HepG2 (cell line): ENCODE measurements around the gene ADAM15. TPM values are rescaled to one million over a fixed set of nuclear protein-coding genes. Genes with fewer than 3 reads are reported as not detected.

ENCODE experiments used
- ATAC-seq: fragments of 200-7000 bp; cut with Tn5 transposase; 3 replicates; pipeline ENCODE4 v1.9.1; 2020; ENCODE audit warnings: mild to moderate bottlenecking, moderate library complexity
- BruUV-seq: library from RNA; stranded (reverse); fragments of 400-500 nt; replicated peaks from 2 replicates; lab custom pipeline; 2021; lab: Mats Ljungman, UMichigan
- CTCF ChIA-PET: fragments of 300-600 bp; formaldehyde crosslinking; extraction: SDS; loops from one replicate; lab custom pipeline; 2021; ENCODE audit warnings: low total read pairs, inconsistent platforms, low intra/inter-chr PET ratio; lab: Yijun Ruan, JAX
- POLR2A ChIA-PET: fragments of 350-600 bp; sonication (Branson Sonifier 250); formaldehyde crosslinking; loops from one replicate; lab custom pipeline; 2020; ENCODE audit warnings: antibody characterized with exemption, inconsistent platforms; lab: Yijun Ruan, JAX
- DNase-seq: peaks from one replicate; pipeline ENCODE4 v3.0.0-alpha.2; 2015; ENCODE audit warnings: low spot score
- FAIRE-seq: peaks from 3 replicates; lab custom pipeline; 2011; peaks lifted over from hg19 to GRCh38; lab: Jason Lieb, UNC
- H2AFZ ChIP-seq: one replicate; pipeline ENCODE4 v1.6.1; 2011; ENCODE audit warnings: low read length, inconsistent platforms
- H3K27ac ChIP-seq: fragments of 300-600 bp; 3 replicates; pipeline ENCODE4 v1.8.0; 2011; ENCODE audit warnings: mixed run types, mild to moderate bottlenecking, mixed read lengths, low read length, inconsistent platforms; ENCODE audit not compliant: insufficient read depth; ENCODE audit errors: extremely low read length
- H3K27me3 ChIP-seq, 2 experiments: fragments of 200-600 bp in 1 of 2; 2 replicates in 1 of 2; 3 replicates in 1 of 2; pipeline versions ENCODE4 v1.6.0 to v1.8.0; 2011; ENCODE audit warnings: low read length in 2 of 2, mild to moderate bottlenecking in 2 of 2, moderate library complexity in 2 of 2, inconsistent platforms in 1 of 2; ENCODE audit not compliant: insufficient read depth in 2 of 2, control insufficient read depth in 1 of 2
- H3K36me3 ChIP-seq, 2 experiments: fragments of 200-600 bp in 1 of 2; replicated peaks in 1 of 2; 2 replicates in 1 of 2; 3 replicates in 1 of 2; pipeline versions ENCODE4 v1.5.1 to v1.8.0; 2011; ENCODE audit warnings: low read length in 2 of 2, inconsistent platforms in 1 of 2; ENCODE audit not compliant: insufficient read depth in 2 of 2, control insufficient read depth in 1 of 2
- H3K4me1 ChIP-seq: 2 replicates; pipeline ENCODE4 v1.5.1; 2012; ENCODE audit warnings: low read length, inconsistent platforms; ENCODE audit not compliant: insufficient read depth
- H3K4me2 ChIP-seq: 2 replicates; pipeline ENCODE4 v1.6.0; 2011; ENCODE audit warnings: low read depth, low read length, inconsistent platforms
- H3K4me3 ChIP-seq, 3 experiments: fragments of 200-600 bp in 1 of 3; sonication (generic), shearing (Covaris generic) in 1 of 3; replicated peaks in 1 of 3; 2 replicates each; pipeline ENCODE4 v1.5.1; 2011 to 2016; ENCODE audit warnings: low read length in 3 of 3, inconsistent platforms in 2 of 3, low read depth in 2 of 3, mild to moderate bottlenecking in 2 of 3, control low read depth in 1 of 3, mixed read lengths in 1 of 3; ENCODE audit not compliant: insufficient read depth in 1 of 3
- H3K79me2 ChIP-seq: one replicate; pipeline ENCODE4 v1.6.1; 2011; ENCODE audit warnings: low read length, inconsistent platforms; ENCODE audit not compliant: insufficient read depth
- H3K9ac ChIP-seq: 2 replicates; pipeline ENCODE4 v1.6.0; 2011; ENCODE audit warnings: mild to moderate bottlenecking, low read depth, low read length, inconsistent platforms; ENCODE audit not compliant: insufficient read depth
- H3K9me3 ChIP-seq: 2 replicates; pipeline ENCODE4 v1.5.1; 2012; ENCODE audit warnings: mild to moderate bottlenecking, low read length
- H4K20me1 ChIP-seq: 2 replicates; pipeline ENCODE4 v1.6.0; 2011; ENCODE audit warnings: inconsistent platforms, mild to moderate bottlenecking, low read length, moderate library complexity; ENCODE audit not compliant: insufficient read depth
- ADNP ChIP-seq: sonication (generic); formaldehyde crosslinking; IDR thresholded peaks from 2 replicates; pipeline ENCODE4 v1.4.0; 2020; ENCODE audit warnings: missing genetic modification reagents
- E2F5 ChIP-seq: sonication (generic); formaldehyde crosslinking; conservative IDR thresholded peaks from 2 replicates; pipeline ENCODE4 v1.4.0; 2020; ENCODE audit warnings: missing genetic modification reagents
- GATAD2A ChIP-seq: IDR thresholded peaks from 2 replicates; pipeline ENCODE4 v1.6.1; 2016
- HCFC1 ChIP-seq: fragments of 150-350 bp; IDR thresholded peaks from 2 replicates; pipeline ENCODE4 v1.6.1; 2014; ENCODE audit warnings: low read depth, low read length
- HMG20B ChIP-seq: conservative IDR thresholded peaks from 2 replicates; pipeline ENCODE4 v1.6.1; 2016; ENCODE audit warnings: missing genetic modification reagents, missing compliant biosample characterization
- HMGA1 ChIP-seq: sonication (generic); formaldehyde crosslinking; conservative IDR thresholded peaks from 2 replicates; pipeline ENCODE4 v1.4.0; 2020; ENCODE audit warnings: missing genetic modification reagents
- HNF1B ChIP-seq: sonication (generic); formaldehyde crosslinking; IDR thresholded peaks from 2 replicates; pipeline ENCODE4 v1.5.1; 2020; ENCODE audit warnings: mild to moderate bottlenecking, moderate library complexity, missing genetic modification reagents
- HNF4A ChIP-seq: sonication (generic); formaldehyde crosslinking; IDR thresholded peaks from 2 replicates; pipeline ENCODE4 v1.4.0; 2020; ENCODE audit warnings: missing genetic modification reagents
- NAIF1 ChIP-seq: sonication (generic); formaldehyde crosslinking; IDR thresholded peaks from 2 replicates; pipeline ENCODE4 v1.5.0; 2020; ENCODE audit warnings: mild to moderate bottlenecking, missing genetic modification reagents, borderline replicate concordance
- POGK ChIP-seq: sonication (generic); formaldehyde crosslinking; conservative IDR thresholded peaks from 2 replicates; pipeline ENCODE4 v1.8.0; 2022; ENCODE audit warnings: mild to moderate bottlenecking, moderate library complexity, missing genetic modification reagents
- SOX13 ChIP-seq, 3 experiments: fragments of 450-650 bp in 1 of 3; sonication (generic) in 1 of 3; formaldehyde crosslinking in 1 of 3; IDR thresholded peaks in 2 of 3; conservative IDR thresholded peaks in 1 of 3; 2 replicates each; pipeline versions ENCODE4 v1.5.0 to v1.6.1; 2016 to 2020; ENCODE audit warnings: antibody characterized with exemption in 1 of 3, mild to moderate bottlenecking in 1 of 3, missing compliant biosample characterization in 1 of 3, missing genetic modification reagents in 1 of 3, moderate library complexity in 1 of 3
- SP5 ChIP-seq: IDR thresholded peaks from 2 replicates; pipeline ENCODE4 v1.6.1; 2016; ENCODE audit warnings: low read depth, borderline replicate concordance
- SSRP1 ChIP-seq: IDR thresholded peaks from 2 replicates; pipeline ENCODE4 v1.6.1; 2016; ENCODE audit warnings: control low read depth
- ZMYM2 ChIP-seq: sonication (generic); formaldehyde crosslinking; IDR thresholded peaks from 2 replicates; pipeline ENCODE4 v1.8.0; 2022; ENCODE audit warnings: mild to moderate bottlenecking, missing genetic modification reagents
- ZNF121 ChIP-seq: sonication (generic); formaldehyde crosslinking; IDR thresholded peaks from 2 replicates; pipeline ENCODE4 v1.5.0; 2020; ENCODE audit warnings: mild to moderate bottlenecking, missing genetic modification reagents
- ZNF124 ChIP-seq: sonication (generic); formaldehyde crosslinking; IDR thresholded peaks from 2 replicates; pipeline ENCODE4 v1.4.0; 2020; ENCODE audit warnings: missing genetic modification reagents
- ZNF704 ChIP-seq: sonication (generic); formaldehyde crosslinking; IDR thresholded peaks from 2 replicates; pipeline ENCODE4 v1.8.1; 2023; ENCODE audit warnings: mild to moderate bottlenecking, inconsistent platforms, moderate library complexity, missing genetic modification reagents, borderline replicate concordance
- ZNF777 ChIP-seq: sonication (generic); formaldehyde crosslinking; IDR thresholded peaks from 2 replicates; pipeline ENCODE4 v1.4.0; 2020; ENCODE audit warnings: missing genetic modification reagents
- ZSCAN29 ChIP-seq: sonication (generic); formaldehyde crosslinking; conservative IDR thresholded peaks from 2 replicates; pipeline ENCODE4 v1.4.0; 2020; ENCODE audit warnings: mild to moderate bottlenecking, missing genetic modification reagents
- WGBS: methylation state at CpG from one replicate; pipeline ENCODE4 v1.1.6; 2017; ENCODE audit warnings: low lambda C conversion rate; 5-methylcytosine and 5-hydroxymethylcytosine counted together
- in situ Hi-C: cut with HindIII; loops from 2 replicates; pipeline ENCODE4 v1.10.0; 2017; ENCODE audit warnings: low pct_unique_long_range_greater_than_20kb; ENCODE audit not compliant: extremely low pct_ligation_motif_present
- intact Hi-C: fragments of 100-400 bp; cut with micrococcal nuclease; formaldehyde crosslinking; loops from one replicate; pipeline ENCODE4 v1.10.0; 2022; ENCODE audit not compliant: unreplicated experiment
- polyA plus RNA-seq, 8 experiments: library from polyadenylated mRNA; depleted of rRNA in 3 of 8; stranded (reverse) in 7 of 8; unstranded in 1 of 8; fragments of >200 nt; fragmentation: Illumina TruSeq in 4 of 8; extraction: Trizol in 4 of 8; gene quantifications; 2 replicates each; pipeline versions ENCODE4 v1.2.1 to v1.2.3, GENCODE V29; 2011 to 2016; ENCODE audit warnings: low read depth in 4 of 8, missing spikeins in 1 of 8, mixed read lengths in 1 of 8; ENCODE audit not compliant: insufficient read depth in 1 of 8
- total RNA-seq, 5 experiments: library from RNA; depleted of rRNA; stranded (reverse); fragments of >200 nt; fragmentation: Illumina TruSeq; extraction: Trizol; gene quantifications; 2 replicates each; pipeline ENCODE4 v1.2.3, GENCODE V29; 2016; ENCODE audit warnings: low read depth in 1 of 5

The ADAM15 gene
- total and polyA plus RNA-seq, 2 of the 13 experiments (the other 11 are each of a cell fraction or from before 2014, with no cell fraction given), result 17.9 to 25.6 TPM

DNA sequence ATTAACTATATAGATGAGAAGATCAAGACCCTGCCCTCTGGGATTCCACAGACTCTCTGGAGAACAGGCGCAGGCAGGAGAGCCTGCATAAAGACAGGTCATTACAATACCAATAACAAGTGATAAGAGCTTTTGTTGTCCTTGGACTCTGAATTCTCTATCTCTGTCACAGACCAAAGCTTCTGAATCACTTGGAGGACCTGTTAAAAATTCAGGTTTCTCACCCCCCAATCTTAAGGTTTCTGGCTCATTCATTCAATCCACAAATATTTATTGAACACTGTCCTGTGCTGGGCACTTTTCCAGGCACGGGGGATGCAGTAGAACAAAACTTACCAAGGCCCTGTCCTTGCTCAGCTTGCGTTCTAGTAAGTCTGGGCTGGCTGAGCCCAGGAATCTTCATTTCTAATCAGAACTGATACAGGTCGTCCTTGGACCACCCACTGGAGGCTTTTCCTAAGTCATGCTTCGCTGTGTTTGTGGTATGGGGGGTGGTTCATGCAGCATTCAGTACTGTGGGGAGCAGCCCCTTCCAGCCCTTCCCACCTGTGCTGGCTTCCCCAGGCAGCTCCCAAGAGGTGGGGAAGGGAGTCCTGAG, 13.8 kb downstream of the ADAM15 start:
- 48% methylated on average over 5 of the region's 5 CpGs for WGBS
- Histone ChIP-seq H2AFZ (no peak overlapping the region), H3K9ac (peak overlapping the region; percentile 20), H3K36me3 (peaks cover 3 to 9% of the 10 kb centered on the region in 2 experiments; a peak in 3 of 5 replicates), H3K27ac (peak overlapping the region; percentile 92), H3K4me2 (peak overlapping the region; percentile 100), H3K9me3 (no peaks in the 10 kb centered on the region), H3K4me1 (peaks cover 36% of the 10 kb centered on the region), H4K20me1 (no peaks in the 10 kb centered on the region), H3K4me3 (peak overlapping the region in 2 of 3 experiments; percentile 83 to 91; a peak in 1 of 6 replicates), H3K79me2 (peaks cover 9% of the 10 kb centered on the region), H3K27me3 (no peaks in the 10 kb centered on the region)
- ChIA-PET POLR2A (interaction anchor here (0.7 to 3.0 kb wide), 9 partner anchors 12 to 649 kb away, joined by 3 to 11 read pairs (median 3); partner anchors contain the start of genes ADAM15 and EFNA3), CTCF (interaction anchor here (4.0 kb wide), 1 partner anchor 20 kb away, joined by 39 read pairs; no protein-coding TSS in a partner anchor)
- in situ Hi-C loops, result loop anchor here (5.0 kb wide), 1 partner anchor 83 kb away; the partner anchor contains the start of gene FLAD1
- intact Hi-C loops, result loop anchor here (5.0 kb wide), 1 partner anchor 68 kb away; no protein-coding TSS in a partner anchor
- DNase-seq (peak; percentile 38), ATAC-seq (no peak), FAIRE-seq (peak; percentile 62)
- BruUV-seq, result no TSS peak
- TF ChIP-seq ZMYM2 (CRISPR knock-in tag) (0 out of 2 replicates have a peak, but pooled peaks have one; percentile 13), ZNF124 (CRISPR knock-in tag) (no peak), ZNF704 (CRISPR knock-in tag) (no peak), POGK (no peak), ZSCAN29 (CRISPR knock-in tag) (no peak), HNF1B (CRISPR knock-in tag) (no peak), SOX13 (IDR thresholded peaks at IDR 0.05) (no peak), SOX13 (CRISPR knock-in tag; conservative IDR thresholded peaks at IDR 0.05 in 1 of 2, IDR thresholded peaks at IDR 0.05 in 1 of 2) (peak in 1 of 2 experiments; percentile 31; a peak in 1 of 4 replicates), HNF4A (CRISPR knock-in tag) (peak; percentile 25; the same call in 1 of the 2 replicates), HMGA1 (CRISPR knock-in tag) (no peak), ADNP (no peak), GATAD2A (0 out of 2 replicates have a peak, but pooled peaks have one; percentile 20), ZNF121 (CRISPR knock-in tag) (no peak), SSRP1 (no peak), NAIF1 (CRISPR knock-in tag) (no peak; the same call in 1 of the 2 replicates), E2F5 (CRISPR knock-in tag) (no peak), SP5 (CRISPR knock-in tag) (no peak), HCFC1 (no peak), ZNF777 (CRISPR knock-in tag) (no peak), HMG20B (no peak)
